WERI-Rb-1 (cell line): Measurements from ENCODE around the gene SAT1.

Source experiments
- DNase-seq: peaks from one replicate; pipeline ENCODE4 v3.0.0-alpha.2; 2020
- H3K27ac ChIP-seq: fragments of 250-450 bp; sonication (Bioruptor Pico); 2 replicates; pipeline ENCODE4 v1.5.1; 2020; ENCODE audit warnings: mild to moderate bottlenecking, moderate library complexity
- H3K27me3 ChIP-seq: fragments of 250-450 bp; sonication (Bioruptor Pico); 2 replicates; pipeline ENCODE4 v1.5.1; 2021; ENCODE audit warnings: mild to moderate bottlenecking, low read depth, moderate library complexity; ENCODE audit not compliant: insufficient read depth, severe bottlenecking
- H3K36me3 ChIP-seq: fragments of 250-450 bp; sonication (Bioruptor Pico); 2 replicates; pipeline ENCODE4 v1.5.1; 2020; ENCODE audit warnings: mild to moderate bottlenecking, moderate library complexity
- H3K4me3 ChIP-seq: 2 replicates; pipeline ENCODE4 v1.5.1; 2011; ENCODE audit warnings: low read depth, mild to moderate bottlenecking, control low read depth, low read length
- H3K9me3 ChIP-seq: fragments of 250-450 bp; sonication (Bioruptor Pico); 2 replicates; pipeline ENCODE4 v1.5.1; 2021; ENCODE audit warnings: mild to moderate bottlenecking, moderate library complexity; ENCODE audit not compliant: severe bottlenecking
- TF ChIP-seq, protein P1 (sequence below): IDR thresholded peaks from 2 replicates; pipeline ENCODE4 v1.5.1; 2011; ENCODE audit warnings: low read depth, mild to moderate bottlenecking, control low read depth, inconsistent platforms, low read length

Gene SAT1

DNA sequence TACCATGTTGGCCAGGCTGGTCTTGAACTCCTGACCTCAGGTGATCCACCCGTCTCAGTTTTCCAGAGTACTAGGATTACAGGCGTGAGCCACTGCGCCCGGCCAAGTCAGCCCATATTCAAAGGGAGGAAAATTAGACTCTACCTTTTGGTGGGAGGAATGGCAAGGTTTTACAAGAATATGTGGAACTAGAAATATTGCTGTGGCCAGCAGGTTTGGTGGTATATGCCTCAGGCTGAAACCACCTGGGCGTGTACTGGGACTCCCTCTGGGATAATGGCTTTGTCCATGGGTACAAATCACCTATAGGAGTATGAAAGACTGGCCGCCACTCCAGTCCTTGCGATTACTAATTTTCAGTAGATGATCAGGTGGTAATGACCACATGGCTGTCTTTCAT, 32.4 kb downstream of the SAT1 start:
- Histone ChIP-seq H3K27me3 (no peaks in the 10 kb centered on the region), H3K4me3 (no peak overlapping the region), H3K9me3 (no peaks in the 10 kb centered on the region), H3K36me3 (no peaks in the 10 kb centered on the region), H3K27ac (no peak overlapping the region)
- TF ChIP-seq, protein P1, sequence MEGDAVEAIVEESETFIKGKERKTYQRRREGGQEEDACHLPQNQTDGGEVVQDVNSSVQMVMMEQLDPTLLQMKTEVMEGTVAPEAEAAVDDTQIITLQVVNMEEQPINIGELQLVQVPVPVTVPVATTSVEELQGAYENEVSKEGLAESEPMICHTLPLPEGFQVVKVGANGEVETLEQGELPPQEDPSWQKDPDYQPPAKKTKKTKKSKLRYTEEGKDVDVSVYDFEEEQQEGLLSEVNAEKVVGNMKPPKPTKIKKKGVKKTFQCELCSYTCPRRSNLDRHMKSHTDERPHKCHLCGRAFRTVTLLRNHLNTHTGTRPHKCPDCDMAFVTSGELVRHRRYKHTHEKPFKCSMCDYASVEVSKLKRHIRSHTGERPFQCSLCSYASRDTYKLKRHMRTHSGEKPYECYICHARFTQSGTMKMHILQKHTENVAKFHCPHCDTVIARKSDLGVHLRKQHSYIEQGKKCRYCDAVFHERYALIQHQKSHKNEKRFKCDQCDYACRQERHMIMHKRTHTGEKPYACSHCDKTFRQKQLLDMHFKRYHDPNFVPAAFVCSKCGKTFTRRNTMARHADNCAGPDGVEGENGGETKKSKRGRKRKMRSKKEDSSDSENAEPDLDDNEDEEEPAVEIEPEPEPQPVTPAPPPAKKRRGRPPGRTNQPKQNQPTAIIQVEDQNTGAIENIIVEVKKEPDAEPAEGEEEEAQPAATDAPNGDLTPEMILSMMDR: no peak
- DNase-seq: no peak

DNA sequence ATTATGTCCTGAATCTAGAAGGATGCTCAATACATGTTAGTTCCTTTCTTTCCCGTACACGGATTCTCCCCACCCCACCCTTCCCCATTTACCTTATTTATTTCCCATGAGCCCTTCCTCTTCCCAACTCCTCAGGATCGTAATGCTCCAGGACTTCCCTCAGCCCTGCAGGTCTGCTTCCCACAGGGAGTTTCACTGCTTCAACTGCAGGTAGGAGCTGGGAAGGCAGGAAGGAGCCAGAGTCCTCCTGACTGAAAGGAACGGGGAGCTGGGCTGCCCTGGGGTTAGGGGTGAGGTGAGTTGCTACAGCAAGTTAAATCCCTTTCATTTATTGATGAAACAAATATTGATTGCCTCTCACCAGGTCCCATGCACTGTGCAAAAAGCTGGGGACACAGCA, 33.2 kb downstream of the SAT1 start:
- Histone ChIP-seq H3K9me3 (no peaks in the 10 kb centered on the region), H3K36me3 (no peaks in the 10 kb centered on the region), H3K27ac (no peak overlapping the region), H3K4me3 (no peak overlapping the region), H3K27me3 (no peaks in the 10 kb centered on the region)
- DNase-seq: no peak
- TF ChIP-seq, protein P1: no peak

DNA sequence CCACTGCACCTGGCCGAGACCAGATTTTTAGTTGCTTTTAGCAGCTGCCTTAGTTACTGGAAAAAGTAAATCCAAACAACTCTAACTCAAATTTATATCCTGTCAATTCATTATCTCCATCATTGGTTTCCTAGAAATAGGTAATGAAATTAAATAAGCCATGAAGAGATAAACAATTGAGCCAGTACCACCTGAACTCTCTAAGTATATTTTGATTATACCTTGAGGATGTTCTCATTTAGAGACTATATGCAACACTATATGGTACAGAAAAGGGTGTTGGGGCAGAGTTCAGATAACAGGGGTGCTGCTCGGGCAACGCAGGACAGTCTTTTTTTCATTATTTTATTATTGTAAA, 35.0 kb downstream of the SAT1 start:
- H3K27me3 ChIP-seq: no peaks in the 10 kb centered on the region
- DNase-seq: no peak
- H3K36me3 ChIP-seq: no peaks in the 10 kb centered on the region
- H3K4me3 ChIP-seq: no peak overlapping the region
- H3K27ac ChIP-seq: no peak overlapping the region
- H3K9me3 ChIP-seq: no peaks in the 10 kb centered on the region
- TF ChIP-seq, protein P1: no peak

DNA sequence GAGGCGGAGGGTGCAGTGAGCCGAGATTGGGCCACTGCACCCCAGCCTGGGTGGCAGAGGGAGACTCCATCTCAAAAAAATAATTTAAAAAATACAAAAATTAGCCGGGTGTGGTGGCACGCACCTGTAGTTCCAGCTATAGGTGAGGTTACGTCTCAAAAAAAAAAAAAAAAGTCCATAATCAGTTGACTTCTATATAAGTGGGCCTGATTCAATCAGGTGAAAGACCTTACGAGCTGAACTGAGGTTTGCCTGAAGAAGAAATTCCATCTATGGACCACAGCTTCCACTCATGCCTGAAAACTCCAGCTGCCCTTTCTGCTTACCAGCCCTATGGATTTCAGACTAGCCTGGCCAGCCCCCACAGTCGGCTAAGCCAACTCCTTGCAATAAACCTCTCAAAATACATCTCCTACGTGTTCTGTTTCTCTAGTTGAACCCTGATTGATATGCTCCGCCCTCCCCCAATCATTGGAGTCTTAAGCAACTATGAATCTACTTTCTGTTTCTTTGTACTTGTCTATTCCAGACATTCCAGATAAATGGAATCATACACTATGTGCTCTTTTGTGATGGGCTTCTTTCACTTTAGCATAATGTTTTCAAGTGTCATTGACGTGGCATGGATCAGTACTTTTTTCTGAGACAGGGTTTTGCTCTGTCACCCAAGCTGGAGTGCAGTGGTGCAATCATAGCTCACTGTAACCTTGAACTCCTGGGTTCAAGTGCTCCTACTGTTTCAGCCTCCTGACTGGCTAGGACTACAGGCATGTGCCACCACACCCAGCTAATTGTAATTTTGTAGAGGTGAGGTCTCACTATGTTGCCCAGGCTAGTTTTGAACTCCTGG, 36.6 kb downstream of the SAT1 start:
- no peak overlapping the region for H3K4me3 ChIP-seq
- no peak overlapping the region for H3K27ac ChIP-seq
- no peaks in the 10 kb centered on the region for H3K27me3 ChIP-seq
- DNase-seq: no peak
- TF ChIP-seq, protein P1: no peak
- no peaks in the 10 kb centered on the region for H3K36me3 ChIP-seq
- no peaks in the 10 kb centered on the region for H3K9me3 ChIP-seq

DNA sequence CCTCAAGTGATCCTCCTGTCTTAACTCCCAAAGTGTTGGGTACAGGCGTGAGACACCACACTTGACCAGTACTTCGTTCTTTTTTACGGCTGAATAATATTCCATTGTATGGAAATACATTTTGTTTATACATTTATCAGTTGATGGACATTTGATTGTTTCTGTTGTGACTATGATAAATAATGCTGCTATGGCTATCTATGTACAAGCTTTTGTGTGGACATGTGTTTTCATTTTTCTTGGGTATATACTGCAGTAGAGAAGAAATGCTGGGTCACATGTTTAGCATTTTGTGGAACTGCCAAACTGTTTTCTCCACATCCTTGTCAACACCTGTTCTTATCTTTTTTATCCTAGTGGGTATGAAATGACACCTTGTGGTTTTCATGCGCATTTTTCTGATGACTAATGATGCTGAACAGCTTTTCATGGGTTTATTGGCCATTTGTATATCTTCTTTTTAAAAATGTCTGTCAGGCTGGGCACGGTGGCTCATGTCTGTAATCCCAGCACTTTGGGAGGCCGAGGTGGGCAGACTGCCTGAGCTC, 37.3 kb downstream of the SAT1 start:
- DNase-seq: no peak
- H3K27me3 ChIP-seq: no peaks in the 10 kb centered on the region
- H3K27ac ChIP-seq: no peak overlapping the region

More for the DNA sequence above, 37.3 kb downstream of the SAT1 start:
- no peaks in the 10 kb centered on the region for H3K9me3 ChIP-seq
- no peak overlapping the region for H3K4me3 ChIP-seq
- no peaks in the 10 kb centered on the region for H3K36me3 ChIP-seq
- TF ChIP-seq, protein P1: no peak
